Progenitor cell of endocrine pancreas (in vitro differentiated cells): Measurements from ENCODE around the gene ANKRD33B. TPM values are rescaled to one million over a fixed set of nuclear protein-coding genes. Genes with fewer than 3 reads are reported as not detected.
A peak's percentile ranks its signal among the peaks of the same experiment; 100 is the strongest.
"Not testable (repeated sequence)": the region's sequence is repeated elsewhere in the genome, so short reads cannot be mapped to it uniquely, and the experiment has no call there.

Experiments
- DNase-seq: peaks from one replicate; pipeline ENCODE4 v3.0.0; 2021; ENCODE audit warnings: low spot score; ENCODE audit not compliant: unreplicated experiment
- H3K27ac Mint-ChIP-seq: 2 replicates; pipeline ENCODE4 v1.8.0; 2021; ENCODE audit warnings: mild to moderate bottlenecking, moderate library complexity, mixed read lengths
- H3K27me3 Mint-ChIP-seq: 2 replicates; pipeline ENCODE4 v1.8.0; 2021; ENCODE audit warnings: mixed read lengths
- H3K36me3 Mint-ChIP-seq: 2 replicates; pipeline ENCODE4 v1.8.0; 2022; ENCODE audit warnings: mixed read lengths; ENCODE audit not compliant: insufficient read depth
- H3K4me1 Mint-ChIP-seq: 2 replicates; pipeline ENCODE4 v1.8.0; 2021; ENCODE audit warnings: low read depth, mixed read lengths
- H3K4me3 Mint-ChIP-seq: 2 replicates; pipeline ENCODE4 v1.8.0; 2021; ENCODE audit warnings: low read depth, mild to moderate bottlenecking, moderate library complexity, mixed read lengths
- H3K9me3 Mint-ChIP-seq: 2 replicates; pipeline ENCODE4 v1.8.0; 2021; ENCODE audit warnings: low read depth, mixed read lengths
- CTCF ChIP-seq: fragments of 200-600 bp; sonication (generic); IDR thresholded peaks from one replicate; pipeline ENCODE4 v1.5.0; 2021; ENCODE audit warnings: antibody characterized with exemption, mild to moderate bottlenecking; ENCODE audit not compliant: unreplicated experiment
- long read RNA-seq: library from polyadenylated mRNA; unstranded; transcript quantifications from one replicate; pipeline ENCODE4 v2.0.0, GENCODE V29; 2020
- total RNA-seq: library from RNA; stranded (reverse); gene quantifications from 2 replicates; pipeline ENCODE4 v1.2.1, GENCODE V29; 2021

The ANKRD33B gene
- total RNA-seq = 2.1 and 3.3 TPM in 2 replicates
- long read RNA-seq, partial matches to known transcripts = 0 of 3 reads
- long read RNA-seq, other reads (novel, unspliced or antisense) = 3 of 3 reads

GRCh38 chr5:10563945-10564837 lies at the start of gene ANKRD33B:
ANKRD33B (plus strand) TSS chr5:10564070; CDS start chr5:10564468, 398 bp downstream.
- no peak for TF ChIP-seq CTCF
- Mint-ChIP-seq H3K36me3 (no peaks in the 10 kb centered on the region), H3K4me3 (peak within 1 kb of the TSS; percentile 76), H3K27ac (no peak within 1 kb of the TSS), H3K9me3 (no peaks in the 10 kb centered on the region), H3K4me1 (peaks cover 5% of the 10 kb centered on the region), H3K27me3 (peaks cover 73% of the 10 kb centered on the region)
- peak; percentile 42 for DNase-seq

GRCh38 chr5:10514572-10514971 lies 49.3 kb upstream of the ANKRD33B start:
- H3K36me3 Mint-ChIP-seq, H3K4me1 Mint-ChIP-seq, H3K27ac Mint-ChIP-seq, H3K4me3 Mint-ChIP-seq, H3K9me3 Mint-ChIP-seq, H3K27me3 Mint-ChIP-seq, DNase-seq: not testable (repeated sequence)

- H3K4me1 Mint-ChIP-seq = peaks cover 9% of the 10 kb centered on the region
- H3K36me3 Mint-ChIP-seq = no peaks in the 10 kb centered on the region
- no peak for TF ChIP-seq CTCF
- H3K9me3 Mint-ChIP-seq = peaks cover 7% of the 10 kb centered on the region
- DNase-seq = no peak
- H3K4me3 Mint-ChIP-seq = no peak overlapping the region
- no peaks in the 10 kb centered on the region for H3K27me3 Mint-ChIP-seq
- no peak overlapping the region for H3K27ac Mint-ChIP-seq
Measured at GRCh38 chr5:10515492-10515891, 48.4 kb upstream of the ANKRD33B start.

GRCh38 chr5:10518347-10518746 lies 45.5 kb upstream of the ANKRD33B start:
- Mint-ChIP-seq H3K36me3 (no peaks in the 10 kb centered on the region), H3K27me3 (no peaks in the 10 kb centered on the region), H3K4me1 (peaks cover 2% of the 10 kb centered on the region), H3K9me3 (peaks cover 12% of the 10 kb centered on the region), H3K27ac (no peak overlapping the region), H3K4me3 (no peak overlapping the region)
- DNase-seq = no peak
- TF ChIP-seq CTCF = no peak

- Mint-ChIP-seq H3K27me3 (no peaks in the 10 kb centered on the region), H3K27ac (no peak overlapping the region), H3K4me3 (no peak overlapping the region), H3K4me1 (no peaks in the 10 kb centered on the region), H3K9me3 (peaks cover 12% of the 10 kb centered on the region), H3K36me3 (no peaks in the 10 kb centered on the region)
- no peak for TF ChIP-seq CTCF
- no peak for DNase-seq
Measured at GRCh38 chr5:10519729-10520128, 44.1 kb upstream of the ANKRD33B start.
